ENCODE results near the gene APOM. TPM values are rescaled to one million over a fixed set of nuclear protein-coding genes. Genes with fewer than 3 reads are reported as not detected.
A peak's percentile ranks its signal among the peaks of the same experiment; 100 is the strongest.

Gene APOM
- total and polyA plus RNA-seq, 4 experiments from 2014 or later: 1.3 to 5.2 (median 3.2) TPM

DNA sequence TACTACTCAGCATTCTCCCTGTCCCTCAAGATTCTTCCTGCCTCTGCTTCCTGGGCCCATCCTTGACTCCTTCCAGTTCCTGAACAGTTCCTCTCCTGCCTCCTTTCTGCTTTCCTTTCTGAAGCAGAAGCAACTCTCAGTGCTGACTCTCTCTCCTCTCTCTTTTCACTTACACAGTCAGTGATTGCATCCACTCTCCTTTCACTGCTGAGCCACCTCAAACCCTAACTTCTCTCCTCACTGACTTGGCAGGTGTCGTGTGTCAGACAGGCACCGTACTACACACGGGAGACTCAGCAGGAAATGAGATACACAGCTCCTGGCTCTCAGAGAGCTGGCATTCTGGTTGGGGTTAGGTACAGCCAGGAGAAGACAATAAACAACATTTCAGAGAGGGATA, 41.9 kb downstream of the APOM start:
- Histone ChIP-seq H3K27ac (ENCODE audit: low read depth, low read length) (no peak overlapping the region), H3K27me3 (ENCODE audit: insufficient read depth, low read length) (no peaks in the 10 kb centered on the region), H3K9me3 (ENCODE audit: control insufficient read depth in 1 of 2, low read length in 2 of 2) (no peaks in the 10 kb centered on the region), H3K4me1 (ENCODE audit: insufficient read depth, low read length) (peaks cover 28% of the 10 kb centered on the region), H3K36me3 (ENCODE audit: insufficient read depth, low read length) (peaks cover 53% of the 10 kb centered on the region), H3K4me3 (ENCODE audit: low read length in 2 of 2) (no peak overlapping the region)
- H3K4me1 Mint-ChIP-seq: peaks cover 23 to 39% (median 31%) of the 10 kb centered on the region in 4 donors
- peaks cover 30 to 58% of the 10 kb centered on the region in 2 donors for H3K36me3 Mint-ChIP-seq
- peaks cover 0 to 3% (median 0%) of the 10 kb centered on the region in 8 donors for H3K9me3 Mint-ChIP-seq
- CTCF ChIA-PET (ENCODE audit: partially characterized antibody): no interaction called here
- POLR2A ChIA-PET (ENCODE audit: partially characterized antibody): no interaction called here
- H3K27ac Mint-ChIP-seq: peak overlapping the region; percentile 15 to 88 (median 74)
- no peak overlapping the region for H3K4me3 Mint-ChIP-seq
- DNase-seq: no peak
- H3K27me3 Mint-ChIP-seq: no peaks in the 10 kb centered on the region
- intact Hi-C loops (cut with micrococcal nuclease): no loop called here

DNA sequence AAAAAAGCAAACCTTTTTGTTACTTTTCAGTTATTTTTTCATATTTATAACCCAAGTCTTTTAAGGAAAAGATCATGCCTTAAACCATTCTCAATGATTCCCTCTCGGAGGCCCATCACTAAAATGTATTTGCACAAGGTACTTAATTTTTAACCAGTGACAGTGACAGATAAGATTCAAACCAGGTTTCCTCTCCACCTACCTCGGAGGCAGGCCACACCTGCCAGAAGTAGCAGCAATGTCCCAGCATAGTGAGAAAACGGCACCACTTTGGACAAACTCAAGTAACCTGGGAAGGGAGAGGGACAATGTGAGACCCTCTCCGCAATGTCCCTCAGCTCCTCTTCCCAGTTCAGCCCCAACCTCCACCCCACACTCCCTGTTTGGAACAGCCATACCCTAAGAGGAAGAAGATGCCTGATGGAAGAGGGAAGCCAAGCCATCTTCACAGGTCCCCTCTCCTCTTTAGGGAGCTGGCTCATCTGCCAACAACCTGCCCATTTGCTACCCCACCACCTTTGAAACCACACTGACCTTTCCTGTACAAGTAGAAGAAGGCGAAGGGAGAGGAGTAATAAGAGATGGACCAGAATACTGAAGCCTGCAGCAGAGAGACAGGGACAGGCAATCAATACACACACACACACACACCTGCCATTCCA, 45.2 kb downstream of the APOM start:
- no peaks in the 10 kb centered on the region for H3K9me3 ChIP-seq (ENCODE audit: control insufficient read depth in 1 of 2, low read length in 2 of 2)
- Mint-ChIP-seq H3K9me3 (peaks cover 0 to 5% (median 0%) of the 10 kb centered on the region in 8 donors), H3K36me3 (peaks cover 24 to 41% of the 10 kb centered on the region in 2 donors), H3K4me1 (peaks cover 25 to 53% (median 41%) of the 10 kb centered on the region in 4 donors), H3K27ac (peak overlapping the region; percentile 64 to 99 (median 81)), H3K4me3 (peak overlapping the region; percentile 72 to 99 (median 98)), H3K27me3 (no peaks in the 10 kb centered on the region)
- intact Hi-C loops (cut with micrococcal nuclease): no loop called here
- ChIA-PET POLR2A (ENCODE audit: partially characterized antibody) (interaction anchor here (1.1 to 2.7 kb wide), 2 partner anchors 127 to 162 kb away, joined by 3 to 9 read pairs; partner anchors contain the start of gene NEU1), CTCF (ENCODE audit: partially characterized antibody) (no interaction called here)
- no peak overlapping the region for H3K4me3 ChIP-seq (ENCODE audit: low read length in 2 of 2)
- H3K27ac ChIP-seq (ENCODE audit: low read depth, low read length): peak overlapping the region; percentile 97
- peaks cover 31% of the 10 kb centered on the region for H3K36me3 ChIP-seq (ENCODE audit: insufficient read depth, low read length)
- no peaks in the 10 kb centered on the region for H3K27me3 ChIP-seq (ENCODE audit: insufficient read depth, low read length)
- peaks cover 35% of the 10 kb centered on the region for H3K4me1 ChIP-seq (ENCODE audit: insufficient read depth, low read length)
- DNase-seq: no peak

DNA sequence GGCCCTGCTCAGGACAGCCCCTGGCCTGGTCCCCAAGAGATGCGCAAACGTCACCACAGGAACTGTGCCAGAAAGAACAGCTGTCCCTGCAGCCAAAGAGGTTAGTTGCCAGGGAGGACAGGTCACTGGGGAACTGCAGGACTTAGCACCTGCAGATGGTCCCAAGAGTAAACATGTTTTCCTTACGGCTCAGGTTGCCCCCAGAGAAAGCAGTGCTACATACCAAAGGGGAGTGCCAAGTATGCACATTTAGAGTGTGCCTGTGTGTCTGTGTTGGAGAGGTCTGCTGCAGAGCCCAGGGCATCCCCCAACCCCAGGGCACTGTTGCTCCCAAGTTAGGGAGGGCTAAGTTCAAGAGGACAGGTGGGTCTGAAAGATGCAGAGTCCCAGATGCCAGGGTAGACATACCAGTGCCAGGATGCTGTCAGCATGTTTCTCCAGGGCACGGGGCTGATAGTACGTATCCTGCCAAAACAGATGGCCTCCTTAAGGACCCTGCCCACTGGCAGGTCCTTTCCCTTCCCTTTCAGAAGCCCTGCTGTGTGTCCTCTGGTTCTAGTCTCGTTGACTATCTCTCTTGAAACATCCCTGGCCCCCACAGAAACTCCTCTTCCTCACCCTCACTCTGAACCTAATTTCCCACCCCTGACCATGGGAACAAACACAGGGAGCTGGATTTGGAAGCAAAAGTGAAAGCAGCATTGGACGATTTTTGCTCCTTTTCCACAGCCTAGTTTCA, 46.1 kb downstream of the APOM start:
- Mint-ChIP-seq H3K9me3 (peaks cover 0 to 5% (median 0%) of the 10 kb centered on the region in 8 donors), H3K4me1 (peaks cover 25 to 53% (median 41%) of the 10 kb centered on the region in 4 donors), H3K36me3 (peaks cover 20 to 35% of the 10 kb centered on the region in 2 donors), H3K27me3 (no peaks in the 10 kb centered on the region), H3K27ac (peak overlapping the region; percentile 93 to 99 (median 98)), H3K4me3 (peak overlapping the region; percentile 97 to 99 (median 98))
- Histone ChIP-seq H3K27me3 (ENCODE audit: insufficient read depth, low read length) (no peaks in the 10 kb centered on the region), H3K9me3 (ENCODE audit: control insufficient read depth in 1 of 2, low read length in 2 of 2) (no peaks in the 10 kb centered on the region), H3K36me3 (ENCODE audit: insufficient read depth, low read length) (peaks cover 27% of the 10 kb centered on the region), H3K4me3 (ENCODE audit: low read length in 2 of 2) (peak overlapping the region; percentile 70 to 82), H3K4me1 (ENCODE audit: insufficient read depth, low read length) (peaks cover 35% of the 10 kb centered on the region), H3K27ac (ENCODE audit: low read depth, low read length) (peak overlapping the region; percentile 97)
- DNase-seq: no peak
- intact Hi-C loops (cut with micrococcal nuclease): loop anchor here (2.0 kb wide), 2 partner anchors 21 to 37 kb away; partner anchors contain the start of gene LY6G5C
- CTCF ChIA-PET (ENCODE audit: partially characterized antibody): interaction anchor here (2.1 to 3.2 kb wide), 2 partner anchors 28 to 129 kb away, joined by 8 to 11 read pairs; partner anchors contain the start of gene DDAH2
- POLR2A ChIA-PET (ENCODE audit: partially characterized antibody): interaction anchor here (0.9 to 2.7 kb wide), 14 partner anchors 8 to 200 kb away, joined by 3 to 22 read pairs (median 11); partner anchors contain the start of genes BAG6, CSNK2B, GPANK1 and HSPA1A

DNA sequence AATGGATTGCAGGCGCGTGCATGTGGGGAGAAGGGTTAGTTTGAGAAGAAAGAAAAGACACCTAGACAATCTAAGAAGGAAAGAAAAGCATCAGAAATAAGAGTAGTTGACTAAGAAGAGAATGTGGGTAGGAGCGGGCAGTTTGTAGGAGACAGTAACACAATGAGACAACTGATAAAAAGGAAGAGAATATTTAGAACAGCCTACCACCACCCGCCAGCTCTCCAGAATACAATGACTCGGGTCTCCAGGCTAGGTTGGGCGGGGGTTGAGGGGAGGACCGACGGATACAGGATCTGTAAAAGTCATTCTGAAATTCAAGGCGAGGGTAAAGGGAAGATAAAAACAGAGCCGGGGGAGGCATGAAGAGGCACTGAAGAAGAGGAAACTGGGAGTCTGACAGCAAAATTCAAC, 46.7 kb downstream of the APOM start:
- intact Hi-C loops (cut with micrococcal nuclease): loop anchor here (2.0 kb wide), 2 partner anchors 22 to 36 kb away; partner anchors contain the start of gene LY6G5C
- peak overlapping the region; percentile 70 to 82 for H3K4me3 ChIP-seq (ENCODE audit: low read length in 2 of 2)
- DNase-seq: peak in 1 of 5 donors; percentile 7

DNA sequence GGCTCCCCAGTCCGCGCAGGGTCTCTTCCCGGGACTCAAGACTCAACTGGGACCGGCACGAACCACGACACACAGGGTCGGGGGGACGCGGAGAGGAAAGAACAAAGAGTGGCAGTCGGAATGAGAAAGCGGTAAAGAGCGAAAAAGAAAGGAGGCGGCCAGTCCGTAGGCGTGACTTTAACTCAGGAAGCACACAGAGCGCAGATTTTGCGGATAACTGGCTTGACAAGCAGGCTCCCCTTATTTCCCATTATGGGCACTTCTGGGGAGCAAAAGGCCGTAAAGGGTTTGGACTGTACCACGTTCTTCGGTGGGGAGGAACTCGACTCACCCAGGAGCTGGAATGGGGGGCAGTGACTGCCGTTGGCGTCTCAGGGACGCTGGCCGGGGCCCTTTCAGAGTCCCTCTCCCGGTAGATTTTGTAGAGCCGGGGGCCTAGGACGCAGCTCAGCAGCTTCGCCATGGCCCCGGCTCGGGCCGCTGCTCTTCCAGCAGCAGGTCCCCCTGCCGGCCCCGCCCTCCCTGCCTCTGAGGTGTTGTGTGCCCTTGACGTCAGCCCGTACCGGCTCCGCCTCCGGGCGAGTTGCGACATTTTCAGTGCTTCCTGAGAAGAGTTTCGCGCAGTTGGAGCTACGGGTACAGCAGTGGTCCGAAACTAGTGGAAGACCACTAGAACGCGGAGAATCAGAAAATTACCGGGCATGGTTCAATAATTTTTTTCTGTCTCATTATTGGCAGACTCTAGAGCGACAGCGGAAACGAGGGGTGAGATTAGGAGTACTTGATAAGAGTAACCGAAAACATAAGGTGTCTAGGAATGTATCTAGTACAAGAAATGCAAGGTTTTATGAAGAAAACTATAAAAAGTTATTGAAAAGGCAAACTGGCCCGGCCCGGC, 47.4 kb downstream of the APOM start, which contains the start of gene ABHD16A:
Gene ABHD16A, minus strand, starts transcription at position 506 of the 898 bp plus-strand sequence. Its CDS starts 43 bp downstream, at position 463.
- H3K27me3 Mint-ChIP-seq: no peaks in the 10 kb centered on the region
- POLR2A ChIA-PET (ENCODE audit: partially characterized antibody): interaction anchor here (0.6 to 2.7 kb wide), 44 partner anchors 8 to 1269 kb away, joined by 3 to 22 read pairs (median 4); partner anchors contain the start of genes ATF6B, BAG6, C6orf47 and CLIC1
- peak; percentile 96 to 98 (median 97) for DNase-seq
- intact Hi-C loops (cut with micrococcal nuclease): loop anchor here (1.0 to 2.0 kb wide), 9 partner anchors 22 to 194 kb away; partner anchors contain the start of genes BAG6, EHMT2, LY6G5C and NFKBIL1
- Histone ChIP-seq H3K4me3 (ENCODE audit: low read length in 2 of 2) (peak within 1 kb of the TSS; percentile 70 to 82), H3K27me3 (ENCODE audit: insufficient read depth, low read length) (no peaks in the 10 kb centered on the region), H3K27ac (ENCODE audit: low read depth, low read length) (peak within 1 kb of the TSS; percentile 97), H3K9me3 (ENCODE audit: control insufficient read depth in 1 of 2, low read length in 2 of 2) (no peaks in the 10 kb centered on the region), H3K36me3 (ENCODE audit: insufficient read depth, low read length) (peaks cover 17% of the 10 kb centered on the region), H3K4me1 (ENCODE audit: insufficient read depth, low read length) (peaks cover 28% of the 10 kb centered on the region)
- peak within 1 kb of the TSS; percentile 93 to 99 (median 98) for H3K27ac Mint-ChIP-seq
- peak within 1 kb of the TSS; percentile 97 to 99 (median 98) for H3K4me3 Mint-ChIP-seq
- peaks cover 8 to 23% of the 10 kb centered on the region in 2 donors for H3K36me3 Mint-ChIP-seq
- peaks cover 0 to 5% (median 0%) of the 10 kb centered on the region in 8 donors for H3K9me3 Mint-ChIP-seq
- CTCF ChIA-PET (ENCODE audit: partially characterized antibody): interaction anchor here (0.6 to 3.2 kb wide), 7 partner anchors 22 to 184 kb away, joined by 3 to 11 read pairs (median 4); partner anchors contain the start of genes DDAH2, HSPA1B, LY6G5C and NEU1
- peaks cover 20 to 43% (median 33%) of the 10 kb centered on the region in 4 donors for H3K4me1 Mint-ChIP-seq

More for the DNA sequence above, 46.7 kb downstream of the APOM start:
- ChIA-PET POLR2A (ENCODE audit: partially characterized antibody) (interaction anchor here (0.7 to 2.7 kb wide), 26 partner anchors 9 to 1269 kb away, joined by 3 to 22 read pairs (median 7); partner anchors contain the start of genes BAG6, CLIC1, CSNK2B and DDAH2), CTCF (ENCODE audit: partially characterized antibody) (interaction anchor here (1.0 to 3.2 kb wide), 3 partner anchors 27 to 128 kb away, joined by 4 to 11 read pairs (median 8); partner anchors contain the start of gene DDAH2)
- Histone ChIP-seq H3K4me1 (ENCODE audit: insufficient read depth, low read length) (peaks cover 33% of the 10 kb centered on the region), H3K9me3 (ENCODE audit: control insufficient read depth in 1 of 2, low read length in 2 of 2) (no peaks in the 10 kb centered on the region), H3K27ac (ENCODE audit: low read depth, low read length) (peak overlapping the region; percentile 97), H3K36me3 (ENCODE audit: insufficient read depth, low read length) (peaks cover 22% of the 10 kb centered on the region), H3K27me3 (ENCODE audit: insufficient read depth, low read length) (no peaks in the 10 kb centered on the region)
- H3K27ac Mint-ChIP-seq: peak overlapping the region; percentile 93 to 99 (median 98)
- H3K27me3 Mint-ChIP-seq: no peaks in the 10 kb centered on the region
- peaks cover 0 to 5% (median 0%) of the 10 kb centered on the region in 8 donors for H3K9me3 Mint-ChIP-seq
- peaks cover 14 to 29% of the 10 kb centered on the region in 2 donors for H3K36me3 Mint-ChIP-seq
- peaks cover 25 to 49% (median 39%) of the 10 kb centered on the region in 4 donors for H3K4me1 Mint-ChIP-seq
- peak overlapping the region; percentile 97 to 99 (median 98) for H3K4me3 Mint-ChIP-seq

DNA sequence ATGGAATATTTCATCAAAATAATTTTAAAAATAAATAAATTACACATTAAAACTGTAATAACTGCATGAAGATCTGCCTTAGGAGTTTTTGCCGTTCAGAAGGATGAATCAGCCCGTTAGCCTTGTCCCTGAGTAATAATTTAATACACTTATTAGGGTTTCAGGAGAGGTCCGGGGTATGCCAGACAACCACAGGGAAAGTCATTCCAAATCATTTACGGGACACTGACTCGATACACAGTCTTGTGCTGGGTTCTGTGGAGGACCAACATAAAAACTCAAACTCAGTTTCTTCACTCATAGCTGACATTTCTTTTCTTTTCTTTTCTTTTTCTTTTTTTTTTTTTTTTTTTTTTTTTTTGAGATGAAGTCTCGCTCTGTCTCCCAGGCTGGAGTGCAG, 50.2 kb downstream of the APOM start:
- no peak overlapping the region for H3K4me3 ChIP-seq (ENCODE audit: low read length in 2 of 2)
- no peak overlapping the region for H3K27ac Mint-ChIP-seq
- H3K27me3 Mint-ChIP-seq: no peaks in the 10 kb centered on the region
- H3K9me3 ChIP-seq (ENCODE audit: control insufficient read depth in 1 of 2, low read length in 2 of 2): no peaks in the 10 kb centered on the region
- H3K4me3 Mint-ChIP-seq: no peak overlapping the region
- ChIA-PET POLR2A (ENCODE audit: partially characterized antibody) (no interaction called here), CTCF (ENCODE audit: partially characterized antibody) (no interaction called here)
- peaks cover 19 to 35% (median 28%) of the 10 kb centered on the region in 4 donors for H3K4me1 Mint-ChIP-seq
- peaks cover 27% of the 10 kb centered on the region for H3K4me1 ChIP-seq (ENCODE audit: insufficient read depth, low read length)
- H3K36me3 Mint-ChIP-seq: peaks cover 4 to 18% of the 10 kb centered on the region in 2 donors
- H3K9me3 Mint-ChIP-seq: peaks cover 0 to 5% (median 0%) of the 10 kb centered on the region in 8 donors
- no peaks in the 10 kb centered on the region for H3K27me3 ChIP-seq (ENCODE audit: insufficient read depth, low read length)
- H3K36me3 ChIP-seq (ENCODE audit: insufficient read depth, low read length): no peaks in the 10 kb centered on the region
- intact Hi-C loops (cut with micrococcal nuclease): no loop called here
- H3K27ac ChIP-seq (ENCODE audit: low read depth, low read length): no peak overlapping the region
- no peak for DNase-seq

All from CD4-positive, alpha-beta memory T cell (primary cell).